GM18861 (cell line): ENCODE data around the gene KY.

Experiments used
- ATAC-seq: cut with Tn5 transposase; IDR thresholded peaks from one replicate; pipeline ENCODE4 v1.9.1; 2021; ENCODE audit not compliant: unreplicated experiment

The KY gene

DNA sequence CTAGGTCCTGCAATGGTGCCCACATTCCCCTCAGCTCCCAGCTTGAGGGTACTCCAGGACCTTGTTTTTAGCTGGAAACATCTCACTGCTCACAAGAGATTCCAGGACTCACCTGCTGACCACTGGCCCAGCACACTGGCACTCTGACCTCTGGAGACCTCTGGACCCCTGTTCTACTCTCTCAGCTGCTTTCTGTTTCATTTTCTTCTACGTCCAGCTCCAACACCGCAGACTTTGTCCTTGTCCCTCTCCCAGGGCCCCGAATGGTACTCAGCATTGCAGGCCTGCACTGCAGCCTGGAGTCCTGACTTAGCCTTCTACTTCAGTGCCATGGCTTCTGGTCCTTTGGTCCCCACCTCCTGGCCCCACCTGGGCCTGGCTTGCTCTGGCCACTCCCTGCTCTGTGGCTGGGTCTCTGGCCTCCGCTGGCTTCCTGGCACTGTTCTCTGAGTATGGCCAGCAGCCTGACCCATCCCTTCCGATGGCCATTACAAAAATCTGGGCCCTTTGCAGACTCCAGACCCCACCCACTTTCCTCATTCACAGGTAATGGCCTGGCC is 27.9 kb downstream of the KY start:
- ATAC-seq = no peak

- ATAC-seq = no peak
Measured at GRCh38 chr3:134621854-134622253, 29.0 kb downstream of the KY start.

DNA sequence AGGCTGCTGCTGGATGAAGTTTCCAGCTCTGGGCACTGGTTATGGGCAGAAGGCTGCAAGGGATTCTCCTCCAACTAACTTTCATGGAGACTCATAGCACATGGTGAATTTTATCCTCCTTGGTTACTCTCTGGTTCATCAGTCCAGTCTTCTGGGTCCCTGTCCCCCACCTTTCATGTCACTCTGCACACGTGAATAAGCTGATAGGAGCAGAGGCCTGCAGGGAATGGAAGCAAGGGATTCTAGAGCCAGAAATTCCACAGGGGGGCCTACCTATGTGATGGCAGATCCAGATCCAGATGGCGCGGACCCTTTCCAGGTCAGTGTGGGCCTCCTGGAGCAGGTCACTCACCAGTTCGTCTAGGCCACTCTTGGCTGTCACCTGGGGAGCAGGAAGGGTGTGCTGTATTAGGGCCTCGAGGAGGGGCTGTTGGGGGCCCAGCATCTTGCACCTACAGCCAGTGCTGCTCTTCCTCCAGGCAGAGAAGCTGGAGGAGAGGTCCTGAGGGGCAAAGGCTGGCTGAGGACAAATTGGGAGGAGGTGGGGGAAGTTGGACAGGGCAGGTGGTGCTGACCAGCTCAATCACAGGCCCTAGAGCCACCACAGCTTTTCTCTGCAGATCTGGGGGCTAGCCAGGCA is 30.2 kb downstream of the KY start:
- ATAC-seq = no peak

DNA sequence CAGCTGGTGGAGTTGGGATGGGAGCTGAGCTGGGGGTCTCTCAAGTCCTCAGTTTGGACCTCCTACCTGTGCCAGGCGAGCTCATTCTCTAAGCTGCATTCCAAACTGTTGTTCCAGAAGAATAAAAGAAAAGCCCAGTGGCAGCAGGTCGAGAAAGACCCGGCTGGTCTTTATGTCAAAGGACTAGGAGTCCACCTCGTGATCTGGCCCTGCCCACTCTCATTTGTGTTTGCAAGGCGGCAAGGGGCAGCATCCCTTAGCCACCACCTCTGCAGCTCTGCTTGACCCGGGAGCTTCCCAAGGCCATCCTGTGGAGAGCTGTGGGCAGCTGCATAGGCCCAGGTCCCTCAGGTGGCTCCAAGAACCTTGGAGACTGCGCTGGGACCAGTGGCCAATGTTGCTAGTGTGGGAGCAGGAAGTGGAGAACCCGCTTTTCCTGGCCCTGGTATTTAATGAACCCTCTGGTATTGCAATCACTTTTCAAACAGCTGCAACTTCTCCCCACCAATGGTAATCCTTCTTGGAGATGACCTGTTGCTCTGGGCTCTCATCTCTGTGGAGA is 30.9 kb downstream of the KY start:
- ATAC-seq = no peak

GRCh38 chr3:134619301-134619615 is 31.6 kb downstream of the KY start:
- no peak for ATAC-seq

- no peak for ATAC-seq
Measured at GRCh38 chr3:134618478-134619300, 32.1 kb downstream of the KY start.

DNA sequence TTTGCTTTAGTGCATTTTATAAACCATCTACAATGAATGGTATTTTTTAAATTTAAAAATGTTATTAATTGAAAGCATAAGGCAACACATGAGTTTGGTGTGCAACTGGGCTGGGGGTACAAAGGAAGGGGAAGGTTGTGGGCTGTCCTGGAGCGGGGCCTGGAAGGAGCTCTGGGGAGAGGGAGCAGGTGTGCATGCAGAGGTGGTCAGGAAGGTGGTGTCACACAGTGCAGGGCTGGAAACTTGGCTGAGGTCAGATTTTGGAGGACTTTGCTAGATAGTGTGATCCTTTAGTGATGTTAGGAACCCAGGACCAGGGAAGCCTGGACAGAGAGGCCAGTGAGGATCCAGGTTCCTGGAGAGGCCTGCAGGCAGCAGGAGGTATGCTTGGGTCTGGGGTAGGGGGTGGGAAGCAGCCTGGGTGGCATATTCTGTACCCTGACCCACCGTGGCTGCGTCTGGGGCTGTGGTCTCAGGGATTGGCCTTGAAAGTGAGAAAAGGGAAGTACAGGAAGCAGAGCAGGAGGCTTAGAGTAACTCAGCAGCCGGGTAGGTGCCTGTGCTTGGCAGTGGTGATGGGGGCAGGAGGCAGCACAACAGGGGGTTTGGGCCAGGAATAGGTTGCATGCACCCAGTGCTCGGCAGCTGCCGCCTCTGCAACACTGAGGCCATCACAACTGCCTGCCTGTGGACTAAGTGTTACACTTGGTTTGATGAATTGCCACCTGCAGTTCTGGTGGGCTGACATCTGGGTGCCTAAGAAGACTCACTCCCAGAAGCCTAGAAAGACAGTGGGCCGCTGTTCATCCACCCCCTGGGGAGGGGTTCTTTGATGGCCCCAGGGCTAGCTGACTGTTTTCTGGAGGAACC is 33.0 kb downstream of the KY start:
- no peak for ATAC-seq

DNA sequence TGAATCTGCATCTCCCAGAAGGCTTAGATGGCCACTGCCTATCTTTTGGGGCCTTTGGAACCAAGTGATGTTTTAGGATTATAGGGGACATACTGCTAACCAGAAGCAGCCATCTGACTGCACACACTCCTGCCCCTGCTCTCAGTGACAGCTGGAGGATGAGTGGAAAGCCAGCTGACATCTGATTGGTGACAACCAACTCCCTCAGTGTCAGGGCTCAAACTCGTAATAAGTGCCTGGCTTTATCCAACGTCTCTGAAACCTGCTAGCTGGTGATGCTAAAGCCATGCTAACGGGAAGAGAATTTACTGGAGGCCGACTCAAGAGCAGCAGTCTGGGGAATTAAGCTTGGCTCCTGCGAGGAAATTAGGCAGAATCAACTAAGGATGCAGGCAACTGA is 35.1 kb downstream of the KY start:
- no peak for ATAC-seq

DNA sequence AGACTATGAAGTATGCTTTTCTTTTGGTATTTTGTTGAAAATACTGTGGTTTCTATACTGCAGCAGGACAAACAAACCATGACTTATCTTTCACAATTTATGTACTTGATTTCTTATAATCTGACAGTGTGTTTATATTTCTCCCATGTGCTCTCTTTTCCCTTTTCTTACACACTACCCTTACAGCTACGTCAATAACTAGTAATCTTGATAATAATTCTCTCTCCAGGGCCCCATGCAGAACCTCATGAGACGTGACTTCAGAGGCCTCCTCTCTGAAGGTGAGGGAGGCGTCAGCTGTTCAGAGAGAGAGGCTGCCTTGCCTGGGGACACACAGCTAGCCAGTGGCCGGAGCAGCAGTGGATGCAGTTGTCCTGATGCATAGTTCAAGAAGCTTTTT is 35.9 kb downstream of the KY start:
- ATAC-seq = no peak

DNA sequence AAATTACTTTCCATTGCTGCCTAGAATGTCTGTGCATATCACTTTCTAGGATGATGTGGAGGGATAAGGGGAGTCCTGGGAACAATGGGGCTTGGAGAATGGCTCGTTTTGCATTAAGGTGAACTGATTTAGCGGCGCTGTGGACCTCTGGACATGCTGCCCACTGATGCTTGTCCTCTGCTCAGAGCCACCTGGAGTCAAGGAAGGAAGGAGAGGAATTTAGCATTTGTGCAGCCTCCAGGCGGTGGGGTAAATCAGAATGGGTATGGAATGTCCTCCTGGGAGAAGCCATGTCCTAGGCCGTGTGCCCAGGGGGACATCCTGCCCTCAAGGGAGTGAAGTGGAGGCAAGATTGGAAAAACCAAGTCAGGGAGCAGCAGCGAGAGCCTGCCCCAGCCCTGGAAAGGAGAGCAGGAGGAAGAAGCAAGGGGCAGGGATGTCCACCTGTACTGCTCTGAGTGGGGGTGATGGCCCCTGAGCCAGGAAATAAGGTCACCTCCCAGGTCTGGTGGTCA is 37.8 kb downstream of the KY start:
- ATAC-seq = no peak

GRCh38 chr3:134611516-134611915 is 39.3 kb downstream of the KY start:
- no peak for ATAC-seq

GRCh38 chr3:134610432-134611385 is 40.1 kb downstream of the KY start:
- ATAC-seq = no peak

DNA sequence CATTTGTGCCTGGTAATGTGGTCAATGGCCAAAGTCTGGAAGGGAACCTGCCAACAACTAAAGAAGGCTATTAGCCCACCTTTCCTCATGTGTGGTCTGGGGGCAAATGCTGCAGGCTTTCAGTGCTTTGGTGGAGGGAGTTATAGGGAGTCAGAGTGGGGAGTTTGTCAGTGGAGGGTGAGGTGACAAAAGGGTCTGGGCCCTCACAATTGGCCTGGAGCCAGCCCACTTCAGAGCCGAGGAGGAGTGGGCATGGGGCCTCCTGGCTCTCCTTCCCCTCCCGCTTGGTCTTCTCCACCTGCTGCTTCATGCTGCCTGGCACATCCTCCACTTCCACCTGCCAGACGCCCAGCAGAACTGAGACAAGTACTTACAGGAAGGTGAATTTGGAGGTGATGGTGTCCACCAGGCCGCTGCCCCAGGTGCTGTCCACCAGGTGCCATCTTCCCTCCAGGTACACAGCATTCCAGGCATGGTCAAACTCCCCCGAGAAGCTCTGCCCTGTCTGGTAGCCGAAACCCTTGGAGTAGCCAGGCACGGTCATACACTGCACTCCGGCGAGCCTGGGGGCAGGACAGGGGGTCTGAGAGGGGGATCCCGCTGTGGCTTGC is 40.9 kb downstream of the KY start:
- no peak for ATAC-seq

DNA sequence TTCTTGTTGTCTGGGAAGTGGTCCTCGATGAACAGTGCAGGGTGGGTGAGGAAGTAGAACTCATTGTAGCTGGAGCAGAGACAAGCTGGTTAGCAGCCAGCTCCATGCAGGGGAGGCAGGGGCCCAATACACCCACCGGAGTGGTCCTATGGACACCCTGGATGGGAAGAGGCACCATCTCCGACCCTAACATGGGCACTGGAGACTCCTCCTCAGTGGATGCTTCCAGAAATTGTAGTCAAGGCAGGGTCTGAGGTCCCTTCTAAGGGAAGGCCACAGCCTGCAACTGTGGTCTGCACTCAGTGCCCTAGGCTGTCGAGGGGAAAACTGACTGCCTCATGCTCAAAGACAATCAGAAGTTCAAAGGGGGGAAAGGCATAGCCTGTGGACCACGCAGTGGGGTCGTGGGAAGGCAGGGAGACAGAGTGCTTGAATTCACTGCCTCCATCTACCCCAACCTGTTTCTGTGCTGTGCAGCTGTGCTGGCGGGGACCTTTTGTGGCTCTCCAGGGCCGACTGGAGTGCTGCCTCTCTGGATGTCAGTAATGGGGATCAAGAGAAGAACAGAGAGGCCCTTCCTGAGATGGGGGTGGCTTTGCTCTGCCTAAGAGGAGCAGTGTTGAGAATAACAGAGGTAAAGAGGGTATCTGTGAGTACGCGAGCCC is 41.9 kb downstream of the KY start:
- no peak for ATAC-seq

DNA sequence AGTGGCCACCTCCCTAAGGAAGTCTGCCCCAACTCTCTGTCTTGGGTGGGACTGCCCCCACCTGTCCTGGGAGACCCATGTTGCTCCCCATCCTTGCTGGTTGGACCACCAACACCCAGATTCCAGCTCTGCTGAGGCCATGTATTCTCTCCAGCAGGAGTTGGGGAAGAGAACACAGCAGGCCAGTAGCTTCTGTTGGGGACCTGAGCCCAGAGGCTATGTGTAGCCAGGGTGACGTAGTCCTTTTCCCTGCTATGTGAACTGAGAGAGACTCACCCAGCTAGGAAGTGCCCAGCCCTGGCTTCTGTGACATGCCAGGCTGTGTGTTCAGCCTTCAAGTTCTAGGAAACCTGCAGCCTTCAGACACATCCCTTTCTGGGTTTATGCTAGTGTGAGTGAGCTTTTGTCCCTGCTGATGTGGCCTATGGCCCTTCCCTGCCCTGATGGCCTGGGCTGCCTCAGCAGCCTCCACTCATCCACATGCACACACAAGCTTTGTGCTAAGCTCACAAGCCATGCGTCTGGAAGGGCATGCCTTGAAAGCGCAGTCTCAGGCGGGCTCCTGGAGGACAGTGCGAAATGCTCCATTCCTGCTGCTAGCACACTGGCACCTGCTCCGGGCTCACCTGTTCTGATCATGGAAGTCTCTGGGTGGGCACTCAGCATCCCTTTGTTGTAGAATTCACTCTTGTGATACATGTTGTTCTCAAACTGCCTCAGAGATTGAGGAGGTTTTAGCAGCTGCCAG is 42.6 kb downstream of the KY start:
- no peak for ATAC-seq

GRCh38 chr3:134607054-134608022 is 43.5 kb downstream of the KY start:
- no peak for ATAC-seq
